ENCODE measurements around the gene SLC28A3. TPM values are rescaled to one million over a fixed set of nuclear protein-coding genes. Genes with fewer than 3 reads are reported as not detected.
"Not testable (repeated sequence)": the region's sequence is repeated elsewhere in the genome, so short reads cannot be mapped to it uniquely, and the experiment has no call there.

SLC28A3 gene
- under 1 TPM in 2 of 4 donors, not detected in 2; 0.04 to 0.49 TPM for total RNA-seq

DNA sequence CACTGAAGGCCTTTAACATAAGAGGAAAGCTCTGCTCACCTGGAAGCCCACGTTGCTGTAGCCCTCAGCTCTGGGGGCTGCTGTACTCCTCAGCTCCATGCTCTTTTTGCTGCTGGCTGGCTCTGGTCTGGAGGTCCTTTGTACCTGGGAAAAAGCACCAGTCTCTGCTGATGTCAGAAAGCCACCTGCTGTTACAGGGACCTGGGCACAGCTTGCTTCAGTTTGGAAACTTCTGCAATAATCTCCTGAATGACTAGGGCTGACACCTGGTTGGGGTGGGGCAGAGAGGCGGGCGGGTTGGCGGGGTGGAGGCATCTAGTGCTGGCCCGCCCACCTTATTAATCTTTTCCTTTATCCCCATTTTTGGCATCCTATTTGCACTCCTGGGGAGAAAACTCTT, at the start of gene SLC28A3:
Gene SLC28A3, minus strand, starts transcription at position 224 of the 400 bp plus-strand sequence. Its CDS starts 125 bp downstream, at position 99.
- Histone ChIP-seq H3K9me3 (no peaks in the 10 kb centered on the region), H3K27me3 (no peaks in the 10 kb centered on the region), H3K27ac (no peak within 1 kb of the TSS), H3K4me1 (no peaks in the 10 kb centered on the region), H3K36me3 (no peaks in the 10 kb centered on the region), H3K4me3 (no peak within 1 kb of the TSS)
- ATAC-seq = no peak
- TF ChIP-seq, protein P1, sequence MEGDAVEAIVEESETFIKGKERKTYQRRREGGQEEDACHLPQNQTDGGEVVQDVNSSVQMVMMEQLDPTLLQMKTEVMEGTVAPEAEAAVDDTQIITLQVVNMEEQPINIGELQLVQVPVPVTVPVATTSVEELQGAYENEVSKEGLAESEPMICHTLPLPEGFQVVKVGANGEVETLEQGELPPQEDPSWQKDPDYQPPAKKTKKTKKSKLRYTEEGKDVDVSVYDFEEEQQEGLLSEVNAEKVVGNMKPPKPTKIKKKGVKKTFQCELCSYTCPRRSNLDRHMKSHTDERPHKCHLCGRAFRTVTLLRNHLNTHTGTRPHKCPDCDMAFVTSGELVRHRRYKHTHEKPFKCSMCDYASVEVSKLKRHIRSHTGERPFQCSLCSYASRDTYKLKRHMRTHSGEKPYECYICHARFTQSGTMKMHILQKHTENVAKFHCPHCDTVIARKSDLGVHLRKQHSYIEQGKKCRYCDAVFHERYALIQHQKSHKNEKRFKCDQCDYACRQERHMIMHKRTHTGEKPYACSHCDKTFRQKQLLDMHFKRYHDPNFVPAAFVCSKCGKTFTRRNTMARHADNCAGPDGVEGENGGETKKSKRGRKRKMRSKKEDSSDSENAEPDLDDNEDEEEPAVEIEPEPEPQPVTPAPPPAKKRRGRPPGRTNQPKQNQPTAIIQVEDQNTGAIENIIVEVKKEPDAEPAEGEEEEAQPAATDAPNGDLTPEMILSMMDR (IDR thresholded peaks at IDR 0.05) = no peak
- TF ChIP-seq POLR2AphosphoS5 (IDR thresholded peaks at IDR 0.05) (no peak), EP300 (IDR thresholded peaks at IDR 0.05) (no peak), POLR2A (IDR thresholded peaks at IDR 0.05) (no peak)
- WGBS, 2 donors (ENCODE audit: low coverage in 1 of 2) = 40 to 83% methylated on average over 1 to 4 of the region's 5 CpGs

GRCh38 chr9:84390254-84390653, 49.7 kb upstream of the SLC28A3 start:
- not testable (repeated sequence) for H3K27ac ChIP-seq, H3K9me3 ChIP-seq, H3K36me3 ChIP-seq, H3K4me3 ChIP-seq, H3K4me1 ChIP-seq, ATAC-seq
- peaks cover 27% of the 10 kb centered on the region for H3K27me3 ChIP-seq
- 45% methylated on average over 3 of the region's 7 CpGs; no CpG with 5 or more reads in 1 of the 2 donors for WGBS, 2 donors (ENCODE audit: low coverage in 1 of 2)

- ATAC-seq = no peak
- H3K27me3 ChIP-seq = peaks cover 3% of the 10 kb centered on the region
- no peaks in the 10 kb centered on the region for H3K4me1 ChIP-seq
- no peak overlapping the region for H3K4me3 ChIP-seq
- H3K9me3 ChIP-seq = no peaks in the 10 kb centered on the region
- no peaks in the 10 kb centered on the region for H3K36me3 ChIP-seq
- TF ChIP-seq POLR2A (IDR thresholded peaks at IDR 0.05) (no peak), EP300 (IDR thresholded peaks at IDR 0.05) (no peak), POLR2AphosphoS5 (IDR thresholded peaks at IDR 0.05) (no peak)
- TF ChIP-seq, protein P1 (IDR thresholded peaks at IDR 0.05) = no peak
- H3K27ac ChIP-seq = no peak overlapping the region
- WGBS, 2 donors (ENCODE audit: low coverage in 1 of 2) = 66 to 86% methylated on average over 4 to 5 of the region's 5 CpGs
These were observed 47.3 kb upstream of the SLC28A3 start for GRCh38 chr9:84387821-84388220.

- ATAC-seq = no peak
- Histone ChIP-seq H3K4me3 (no peak overlapping the region), H3K27me3 (no peaks in the 10 kb centered on the region), H3K36me3 (no peaks in the 10 kb centered on the region), H3K27ac (no peak overlapping the region), H3K9me3 (no peaks in the 10 kb centered on the region), H3K4me1 (no peaks in the 10 kb centered on the region)
- TF ChIP-seq POLR2A (IDR thresholded peaks at IDR 0.05) (no peak), EP300 (IDR thresholded peaks at IDR 0.05) (no peak), POLR2AphosphoS5 (IDR thresholded peaks at IDR 0.05) (no peak)
- TF ChIP-seq, protein P1 (IDR thresholded peaks at IDR 0.05) = no peak
- 100% methylated on average over 1 of the region's 1 CpG for WGBS, 2 donors (ENCODE audit: low coverage in 1 of 2)
These were observed 46.2 kb upstream of the SLC28A3 start for GRCh38 chr9:84386753-84387152.

DNA sequence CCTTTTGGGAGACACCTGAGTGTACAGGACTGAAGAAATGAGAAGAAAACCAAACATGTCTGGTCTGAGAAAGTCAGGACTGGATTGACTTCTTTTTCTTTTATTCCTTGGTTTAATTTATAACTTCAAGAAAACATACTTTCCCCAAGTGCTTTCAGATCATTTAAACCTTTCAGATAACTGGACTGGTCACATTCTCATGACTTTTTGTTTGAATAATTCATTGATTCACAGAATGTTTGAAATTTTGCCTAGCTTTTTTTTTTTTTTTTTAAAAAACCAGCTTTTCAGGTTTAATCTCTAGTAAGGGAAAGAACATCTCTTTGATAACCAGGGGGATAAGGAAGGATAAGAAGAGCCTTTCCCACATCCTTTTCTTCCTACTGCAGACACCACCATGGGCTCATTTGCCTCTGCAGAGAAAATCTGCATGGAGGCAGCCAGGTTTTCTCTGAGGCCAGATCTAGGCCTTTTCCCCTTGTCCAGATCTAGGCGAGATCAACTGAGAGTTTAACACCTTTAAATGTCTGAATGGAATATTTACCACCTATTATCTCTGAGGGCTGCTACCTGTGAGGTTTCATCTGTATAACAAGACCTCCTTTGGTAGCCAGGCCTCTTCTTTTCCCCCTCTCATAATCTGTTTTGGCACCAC, 45.0 kb upstream of the SLC28A3 start:
- Histone ChIP-seq H3K36me3 (no peaks in the 10 kb centered on the region), H3K4me1 (no peaks in the 10 kb centered on the region), H3K9me3 (no peaks in the 10 kb centered on the region), H3K4me3 (no peak overlapping the region), H3K27me3 (peaks cover 6% of the 10 kb centered on the region), H3K27ac (no peak overlapping the region)
- TF ChIP-seq POLR2A (IDR thresholded peaks at IDR 0.05) (no peak), EP300 (IDR thresholded peaks at IDR 0.05) (no peak), POLR2AphosphoS5 (IDR thresholded peaks at IDR 0.05) (no peak)
- TF ChIP-seq, protein P1 (IDR thresholded peaks at IDR 0.05) = no peak
- 75 to 100% methylated on average over 1 of the region's 1 CpG for WGBS, 2 donors (ENCODE audit: low coverage in 1 of 2)
- no peak for ATAC-seq

Data from gastroesophageal sphincter (tissue), 4 donors.